Natural killer cell (primary cell): ENCODE results near the gene CDC23. TPM values are rescaled to one million over a fixed set of nuclear protein-coding genes. Genes with fewer than 3 reads are reported as not detected.

Source experiments
- ATAC-seq, 3 donors: fragments of 150-1000 bp in 2 of 3; fragments of 200-7000 bp in 1 of 3; cut with Tn5 transposase; 1 replicate in 1 of 3; 2 replicates in 2 of 3; pipeline ENCODE4 v1.10.0; 2021; ENCODE audit warnings: mild to moderate bottlenecking in 2 of 3, moderate library complexity in 2 of 3
- DNase-seq, 2 donors: peaks; one replicate each; pipeline versions ENCODE4 v3.0.0 to v3.0.0-alpha.2; 2013 to 2021; ENCODE audit warnings: mixed read lengths in 1 of 2
- H3K27ac ChIP-seq: one replicate; pipeline ENCODE4 v1.5.1; 2013; ENCODE audit warnings: mild to moderate bottlenecking, low read length
- H3K27me3 ChIP-seq: one replicate; pipeline ENCODE4 v1.6.1; 2013; ENCODE audit warnings: low read length; ENCODE audit not compliant: control insufficient read depth, insufficient read depth
- H3K36me3 ChIP-seq: one replicate; pipeline ENCODE4 v1.6.1; 2013; ENCODE audit warnings: low read length; ENCODE audit not compliant: control insufficient read depth, insufficient read depth
- H3K4me1 ChIP-seq: one replicate; pipeline ENCODE4 v1.6.1; 2013; ENCODE audit warnings: low read length; ENCODE audit not compliant: control insufficient read depth, insufficient read depth
- H3K4me3 ChIP-seq: one replicate; pipeline ENCODE4 v1.5.1; 2013; ENCODE audit warnings: low read length
- H3K9me3 ChIP-seq: one replicate; pipeline ENCODE4 v1.6.1; 2013; ENCODE audit warnings: low read length; ENCODE audit not compliant: control insufficient read depth, insufficient read depth
- H3K27ac Mint-ChIP-seq, 2 donors: one replicate each; pipeline ENCODE4 v1.8.0; 2022; ENCODE audit warnings: mild to moderate bottlenecking in 2 of 2, mixed read lengths in 2 of 2, moderate library complexity in 1 of 2
- H3K27me3 Mint-ChIP-seq, 2 donors: one replicate each; pipeline ENCODE4 v1.8.0; 2022; ENCODE audit warnings: low read depth in 2 of 2, mixed read lengths in 2 of 2
- H3K36me3 Mint-ChIP-seq: one replicate; pipeline ENCODE4 v1.8.0; 2022; ENCODE audit warnings: mixed read lengths
- H3K4me1 Mint-ChIP-seq, 2 donors: one replicate each; pipeline ENCODE4 v1.8.0; 2022; ENCODE audit warnings: mixed read lengths in 2 of 2
- H3K4me3 Mint-ChIP-seq: one replicate; pipeline ENCODE4 v1.8.0; 2022; ENCODE audit warnings: mild to moderate bottlenecking, moderate library complexity, mixed read lengths
- H3K9me3 Mint-ChIP-seq, 2 donors: one replicate each; pipeline ENCODE4 v1.8.0; 2022; ENCODE audit warnings: mixed read lengths in 2 of 2
- WGBS: methylation state at CpG from one replicate; pipeline ENCODE4 v1.1.7; 2013; ENCODE audit warnings: missing lambda C conversion rate; ENCODE audit not compliant: insufficient coverage; 5-methylcytosine and 5-hydroxymethylcytosine counted together
- intact Hi-C: fragments of 100-400 bp; cut with micrococcal nuclease; formaldehyde crosslinking; loops from one replicate; pipeline ENCODE4 v1.14.2; 2022
- total RNA-seq, 4 donors: library from RNA; stranded (reverse); fragments of 120-200 nt in 1 of 4; gene quantifications; one replicate each; pipeline versions ENCODE4 v1.2.3 to v1.2.4, GENCODE V29; 2013 to 2022
- TF ChIP-seq, protein P1 (sequence below): fragments of 200-600 bp; IDR thresholded peaks from one replicate; pipeline ENCODE4 v1.8.0; 2022; ENCODE audit warnings: antibody characterized with exemption

The CDC23 gene
- total RNA-seq, 3 donors from 2014 or later (not counting 1 experiment from before 2014, with no cell fraction given): 16.3 to 25.2 (median 24.6) TPM

DNA sequence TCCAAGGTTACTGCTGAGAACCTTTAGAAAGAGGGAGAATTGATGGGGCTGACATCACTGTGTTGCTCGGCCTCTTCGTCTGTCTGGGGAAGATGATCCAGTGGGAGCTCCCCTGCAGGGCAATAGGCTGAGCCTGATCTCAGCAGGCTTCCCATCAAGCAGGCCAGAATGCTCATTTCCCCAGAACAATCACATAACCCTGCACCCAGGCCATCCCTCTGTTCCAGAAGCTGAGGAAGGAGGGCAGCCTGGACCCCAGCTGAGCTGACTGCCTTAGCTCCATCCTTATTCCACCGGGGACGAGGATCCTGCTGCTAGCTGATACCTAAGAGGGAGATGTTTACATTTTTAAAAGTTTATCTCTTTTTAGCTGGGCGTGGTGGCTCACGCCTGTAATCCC is 11.6 kb upstream of the CDC23 start:
- TF ChIP-seq, protein P1, sequence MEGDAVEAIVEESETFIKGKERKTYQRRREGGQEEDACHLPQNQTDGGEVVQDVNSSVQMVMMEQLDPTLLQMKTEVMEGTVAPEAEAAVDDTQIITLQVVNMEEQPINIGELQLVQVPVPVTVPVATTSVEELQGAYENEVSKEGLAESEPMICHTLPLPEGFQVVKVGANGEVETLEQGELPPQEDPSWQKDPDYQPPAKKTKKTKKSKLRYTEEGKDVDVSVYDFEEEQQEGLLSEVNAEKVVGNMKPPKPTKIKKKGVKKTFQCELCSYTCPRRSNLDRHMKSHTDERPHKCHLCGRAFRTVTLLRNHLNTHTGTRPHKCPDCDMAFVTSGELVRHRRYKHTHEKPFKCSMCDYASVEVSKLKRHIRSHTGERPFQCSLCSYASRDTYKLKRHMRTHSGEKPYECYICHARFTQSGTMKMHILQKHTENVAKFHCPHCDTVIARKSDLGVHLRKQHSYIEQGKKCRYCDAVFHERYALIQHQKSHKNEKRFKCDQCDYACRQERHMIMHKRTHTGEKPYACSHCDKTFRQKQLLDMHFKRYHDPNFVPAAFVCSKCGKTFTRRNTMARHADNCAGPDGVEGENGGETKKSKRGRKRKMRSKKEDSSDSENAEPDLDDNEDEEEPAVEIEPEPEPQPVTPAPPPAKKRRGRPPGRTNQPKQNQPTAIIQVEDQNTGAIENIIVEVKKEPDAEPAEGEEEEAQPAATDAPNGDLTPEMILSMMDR: no peak
- intact Hi-C loops: no loop called here
- Histone ChIP-seq H3K36me3 (no peaks in the 10 kb centered on the region), H3K27me3 (no peaks in the 10 kb centered on the region), H3K4me1 (peaks cover 4% of the 10 kb centered on the region), H3K27ac (no peak overlapping the region), H3K4me3 (no peak overlapping the region), H3K9me3 (peaks cover 8% of the 10 kb centered on the region)
- Mint-ChIP-seq H3K27me3 (peaks cover 0 to 11% of the 10 kb centered on the region in 2 donors), H3K4me1 (peaks cover 0 to 5% of the 10 kb centered on the region in 2 donors), H3K36me3 (no peaks in the 10 kb centered on the region), H3K4me3 (no peak overlapping the region), H3K9me3 (no peaks in the 10 kb centered on the region), H3K27ac (no peak overlapping the region)
- 98% methylated on average over 6 of the region's 6 CpGs for WGBS
- DNase-seq: no peak
- ATAC-seq: no peak

GRCh38 chr5:138223532-138223931 is 10.4 kb upstream of the CDC23 start:
- H3K36me3 ChIP-seq: no peaks in the 10 kb centered on the region
- TF ChIP-seq, protein P1: no peak
- 90% methylated on average over 1 of the region's 1 CpG for WGBS
- H3K9me3 ChIP-seq: peaks cover 8% of the 10 kb centered on the region
- peaks cover 6% of the 10 kb centered on the region in 2 donors for H3K27me3 Mint-ChIP-seq
- intact Hi-C loops: no loop called here
- peaks cover 0 to 5% of the 10 kb centered on the region in 2 donors for H3K4me1 Mint-ChIP-seq
- no peaks in the 10 kb centered on the region for H3K36me3 Mint-ChIP-seq
- H3K27ac ChIP-seq: no peak overlapping the region
- no peaks in the 10 kb centered on the region for H3K27me3 ChIP-seq
- H3K4me1 ChIP-seq: peaks cover 4% of the 10 kb centered on the region
- H3K4me3 Mint-ChIP-seq: no peak overlapping the region
- no peak overlapping the region for H3K4me3 ChIP-seq
- no peak for DNase-seq
- no peak for ATAC-seq
- H3K27ac Mint-ChIP-seq: no peak overlapping the region
- no peaks in the 10 kb centered on the region for H3K9me3 Mint-ChIP-seq

- no peak overlapping the region for H3K27ac Mint-ChIP-seq
- H3K4me3 ChIP-seq: no peak overlapping the region
- no peaks in the 10 kb centered on the region for H3K9me3 Mint-ChIP-seq
- peaks cover 0 to 6% of the 10 kb centered on the region in 2 donors for H3K27me3 Mint-ChIP-seq
- no peak overlapping the region for H3K27ac ChIP-seq
- ATAC-seq (no peak), DNase-seq (no peak)
- intact Hi-C loops: no loop called here
- H3K9me3 ChIP-seq: no peaks in the 10 kb centered on the region
- peaks cover 13 to 16% of the 10 kb centered on the region in 2 donors for H3K4me1 Mint-ChIP-seq
- H3K4me3 Mint-ChIP-seq: no peak overlapping the region
- H3K27me3 ChIP-seq: no peaks in the 10 kb centered on the region
- WGBS: 86% methylated on average over 2 of the region's 2 CpGs
- H3K36me3 Mint-ChIP-seq: no peaks in the 10 kb centered on the region
- TF ChIP-seq, protein P1: no peak
- H3K36me3 ChIP-seq: no peaks in the 10 kb centered on the region
- peaks cover 16% of the 10 kb centered on the region for H3K4me1 ChIP-seq
Measured at GRCh38 chr5:138216799-138217198, 3.7 kb upstream of the CDC23 start.

DNA sequence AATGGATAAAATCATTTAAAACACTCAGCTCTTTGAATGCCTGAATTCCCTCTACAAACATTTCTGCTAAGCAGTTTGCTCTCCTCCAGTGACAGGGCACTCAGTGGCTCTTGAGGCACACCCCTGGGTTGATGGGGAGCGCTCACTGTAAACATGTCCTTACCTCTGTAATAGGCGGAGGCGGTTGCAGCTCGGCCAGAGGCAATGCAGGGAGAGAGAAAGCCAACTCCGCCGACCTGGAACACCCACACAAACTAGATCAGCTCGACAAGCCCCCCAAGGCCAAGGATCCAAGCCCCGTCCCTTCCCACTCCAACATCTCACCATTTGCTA is 329 bp downstream of the CDC23 start:
- peak in 1 of 2 donors; percentile 45 for DNase-seq
- peak overlapping the region; percentile 73 for H3K27ac ChIP-seq
- H3K4me1 Mint-ChIP-seq: peaks cover 20 to 29% of the 10 kb centered on the region in 2 donors
- H3K4me3 ChIP-seq: peak overlapping the region; percentile 90
- WGBS: 0% methylated on average over 8 of the region's 8 CpGs
- H3K27ac Mint-ChIP-seq: peak overlapping the region; percentile 96 to 99
- H3K36me3 Mint-ChIP-seq: no peaks in the 10 kb centered on the region
- H3K9me3 Mint-ChIP-seq: no peaks in the 10 kb centered on the region
- TF ChIP-seq, protein P1: no peak
- peak; percentile 17 to 37 (median 30) for ATAC-seq
- H3K4me3 Mint-ChIP-seq: peak overlapping the region; percentile 99
- intact Hi-C loops: loop anchor here (1.0 to 2.0 kb wide), 2 partner anchors 34 to 124 kb away; partner anchors contain the start of gene BRD8
- peaks cover 8% of the 10 kb centered on the region for H3K36me3 ChIP-seq
- H3K27me3 ChIP-seq: no peaks in the 10 kb centered on the region
- H3K9me3 ChIP-seq: no peaks in the 10 kb centered on the region
- peaks cover 16% of the 10 kb centered on the region for H3K4me1 ChIP-seq
- H3K27me3 Mint-ChIP-seq: no peaks in the 10 kb centered on the region
